ENCODE data around the gene STK24.
"Not testable (repeated sequence)": the region's sequence is repeated elsewhere in the genome, so short reads cannot be mapped to it uniquely, and the experiment has no call there.

STK24 gene

GRCh38 chr13:98428256-98428966, 148.5 kb downstream of the STK24 start:
- no peak for DNase-seq

- no peak for DNase-seq
Measured at GRCh38 chr13:98427331-98427995, 149.4 kb downstream of the STK24 start.

- no peak for DNase-seq
Measured at GRCh38 chr13:98423417-98423816, 153.5 kb downstream of the STK24 start.

GRCh38 chr13:98422046-98422445, 154.9 kb downstream of the STK24 start:
- DNase-seq = no peak

- no peak for DNase-seq
Measured at GRCh38 chr13:98420554-98421175, 156.2 kb downstream of the STK24 start.

GRCh38 chr13:98419786-98420553, 156.9 kb downstream of the STK24 start:
- DNase-seq = no peak

GRCh38 chr13:98416408-98416807, 160.5 kb downstream of the STK24 start:
- DNase-seq = no peak

- no peak for DNase-seq
Measured at GRCh38 chr13:98415326-98416070, 161.4 kb downstream of the STK24 start.

GRCh38 chr13:98413796-98414195, 163.1 kb downstream of the STK24 start:
- no peak for DNase-seq

GRCh38 chr13:98413278-98413677, 163.6 kb downstream of the STK24 start:
- DNase-seq = not testable (repeated sequence)

GRCh38 chr13:98411617-98412265, 165.2 kb downstream of the STK24 start:
- no peak for DNase-seq

GRCh38 chr13:98411013-98411412, 165.9 kb downstream of the STK24 start:
- no peak for DNase-seq

- no peak for DNase-seq
Measured at GRCh38 chr13:98410612-98411011, 166.3 kb downstream of the STK24 start.

- DNase-seq = no peak
Measured at GRCh38 chr13:98409281-98409680, 167.6 kb downstream of the STK24 start.

- DNase-seq = no peak
Measured at GRCh38 chr13:98407575-98407974, 169.3 kb downstream of the STK24 start.

- DNase-seq = no peak
Measured at GRCh38 chr13:98406971-98407370, 169.9 kb downstream of the STK24 start.

GRCh38 chr13:98406427-98406826, 170.5 kb downstream of the STK24 start:
- no peak for DNase-seq

GRCh38 chr13:98405690-98406344, 171.1 kb downstream of the STK24 start:
- DNase-seq = no peak

GRCh38 chr13:98405107-98405571, 171.8 kb downstream of the STK24 start:
- no peak for DNase-seq

GRCh38 chr13:98403076-98403475, 173.8 kb downstream of the STK24 start:
- no peak for DNase-seq

GRCh38 chr13:98401934-98402333, 175.0 kb downstream of the STK24 start:
- DNase-seq = no peak
